Measurements from ENCODE around the gene FAM13C.

GRCh38 chr10:59284118-59284975 is 78.0 kb downstream of the FAM13C start:
- no peak for TF ChIP-seq EZH2 (IDR thresholded peaks at IDR 0.05)
- no peak for TF ChIP-seq POLR2AphosphoS5 (IDR thresholded peaks at IDR 0.05; ENCODE audit: borderline replicate concordance, low read depth, low read length)
- TF ChIP-seq FOXP2 (optimal IDR thresholded peaks at IDR 0.05; ENCODE audit: control extremely low read depth, extremely low read length, insufficient read depth): no peak
